Measurements from ENCODE around the gene DDR2. TPM values are rescaled to one million over a fixed set of nuclear protein-coding genes. Genes with fewer than 3 reads are reported as not detected.

The DDR2 gene
- polyA plus RNA-seq, 1 of the 3 experiments (the other 2 are of a cell fraction): 34.0 TPM

- Histone ChIP-seq H3K79me2 (ENCODE audit: insufficient read depth) (peaks cover 95% of the 10 kb centered on the region), H3K4me1 (ENCODE audit: control insufficient read depth in 1 of 2, insufficient read depth in 2 of 2, low read depth in 1 of 2, low read length in 1 of 2) (peaks cover 42 to 51% of the 10 kb centered on the region in 2 experiments)
Observed at GRCh38 chr1:162695687-162696086, 63.4 kb downstream of the DDR2 start.

DNA sequence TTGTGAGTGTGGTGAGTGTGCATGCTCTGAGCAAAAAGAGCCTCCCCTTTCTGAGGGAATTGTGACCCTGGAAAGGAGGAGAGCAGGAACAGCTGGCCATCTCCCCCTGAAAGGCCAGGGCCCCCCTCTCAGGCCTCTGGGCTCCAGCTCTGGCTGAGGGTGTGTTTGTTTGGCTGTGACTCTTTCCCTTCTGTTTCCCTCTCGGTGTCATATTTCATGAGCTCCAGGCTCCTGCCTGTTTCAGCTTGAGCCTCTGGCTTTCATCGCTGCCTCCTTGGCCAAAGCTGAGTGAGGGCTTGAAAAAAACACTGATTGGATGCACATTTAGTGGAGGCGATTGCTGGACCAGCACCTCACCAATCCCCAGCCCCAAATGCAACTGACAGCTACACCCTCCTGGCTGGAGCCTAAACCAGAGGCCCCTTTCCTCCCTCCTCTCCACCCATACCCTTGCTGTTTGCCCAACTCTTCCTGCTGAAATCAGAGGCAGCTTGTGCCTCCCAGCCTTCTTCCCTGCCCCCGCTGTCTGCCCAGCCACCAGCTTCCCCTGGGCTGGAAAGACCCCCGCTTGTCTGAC, 64.1 kb downstream of the DDR2 start:
- Histone ChIP-seq H3K27me3 (ENCODE audit: insufficient read depth) (no peaks in the 10 kb centered on the region), H3K79me2 (ENCODE audit: insufficient read depth) (peaks cover 99% of the 10 kb centered on the region), H3K9ac (no peak overlapping the region), H2AFZ (ENCODE audit: low read depth) (no peak overlapping the region), H3K9me2 (no peaks in the 10 kb centered on the region), H3K36me3 (replicated peaks in 1 of 2; ENCODE audit: control insufficient read depth in 1 of 2, insufficient read depth in 2 of 2, low read length in 1 of 2) (peaks cover 12 to 13% of the 10 kb centered on the region in 2 experiments), H4K20me1 (ENCODE audit: insufficient read depth) (peaks cover 45% of the 10 kb centered on the region), H3K9me3 (no peaks in the 10 kb centered on the region), H3K27ac (ENCODE audit: low read depth in 2 of 2, low read length in 1 of 2) (peak overlapping the region; percentile 63 to 89), H3K4me3 (ENCODE audit: low read depth in 2 of 2, low read length in 1 of 2) (no peak overlapping the region), H3F3A (replicated peaks; ENCODE audit: insufficient read depth) (peaks cover 15% of the 10 kb centered on the region), H3K4me1 (ENCODE audit: control insufficient read depth in 1 of 2, insufficient read depth in 2 of 2, low read depth in 1 of 2, low read length in 1 of 2) (peaks cover 36 to 47% of the 10 kb centered on the region in 2 experiments), H3K4me2 (peak overlapping the region; percentile 71)
- POLR2A ChIA-PET: no interaction called here
- CTCF ChIA-PET: interaction anchor here (0.9 to 1.4 kb wide), 5 partner anchors 20 to 103 kb away, joined by 3 to 5 read pairs (median 4); partner anchors contain the start of gene DDR2
- DNase-seq: peak; percentile 57
- WGBS (ENCODE audit: low lambda C conversion rate): 34% methylated on average over 5 of the region's 5 CpGs
- TF ChIP-seq, protein P1, sequence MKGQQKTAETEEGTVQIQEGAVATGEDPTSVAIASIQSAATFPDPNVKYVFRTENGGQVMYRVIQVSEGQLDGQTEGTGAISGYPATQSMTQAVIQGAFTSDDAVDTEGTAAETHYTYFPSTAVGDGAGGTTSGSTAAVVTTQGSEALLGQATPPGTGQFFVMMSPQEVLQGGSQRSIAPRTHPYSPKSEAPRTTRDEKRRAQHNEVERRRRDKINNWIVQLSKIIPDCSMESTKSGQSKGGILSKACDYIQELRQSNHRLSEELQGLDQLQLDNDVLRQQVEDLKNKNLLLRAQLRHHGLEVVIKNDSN (IDR thresholded peaks at IDR 0.05; ENCODE audit: borderline replicate concordance, low read depth): no peak
- TF ChIP-seq SIN3A (IDR thresholded peaks at IDR 0.05; ENCODE audit: borderline replicate concordance, low read depth, low read length) (peak; percentile 65; the same call in 1 of the 2 replicates), POLR2AphosphoS5 (IDR thresholded peaks at IDR 0.05; ENCODE audit: low read depth, low read length) (no peak; the same call in 1 of the 2 replicates), YY1 (IDR thresholded peaks at IDR 0.05; ENCODE audit: low read depth) (no peak), CHD2 (IDR thresholded peaks at IDR 0.05; ENCODE audit: low read length, partially characterized antibody) (peak; percentile 63), RCOR1 (IDR thresholded peaks at IDR 0.05; ENCODE audit: low read length) (peak; percentile 72), NFIC (IDR thresholded peaks at IDR 0.05; ENCODE audit: borderline replicate concordance) (peak; percentile 48; the same call in 1 of the 2 replicates), EZH2phosphoT487 (IDR thresholded peaks at IDR 0.05; ENCODE audit: borderline replicate concordance, low read depth) (no peak), SMC3 (IDR thresholded peaks at IDR 0.05; ENCODE audit: low read depth, low read length) (no peak), ZBTB33 (IDR thresholded peaks at IDR 0.05; ENCODE audit: borderline replicate concordance, low read depth) (no peak), CTCF (IDR thresholded peaks at IDR 0.05) (no peak), FOXM1 (IDR thresholded peaks at IDR 0.05; ENCODE audit: low read depth) (no peak)
- TF ChIP-seq, protein P2, sequence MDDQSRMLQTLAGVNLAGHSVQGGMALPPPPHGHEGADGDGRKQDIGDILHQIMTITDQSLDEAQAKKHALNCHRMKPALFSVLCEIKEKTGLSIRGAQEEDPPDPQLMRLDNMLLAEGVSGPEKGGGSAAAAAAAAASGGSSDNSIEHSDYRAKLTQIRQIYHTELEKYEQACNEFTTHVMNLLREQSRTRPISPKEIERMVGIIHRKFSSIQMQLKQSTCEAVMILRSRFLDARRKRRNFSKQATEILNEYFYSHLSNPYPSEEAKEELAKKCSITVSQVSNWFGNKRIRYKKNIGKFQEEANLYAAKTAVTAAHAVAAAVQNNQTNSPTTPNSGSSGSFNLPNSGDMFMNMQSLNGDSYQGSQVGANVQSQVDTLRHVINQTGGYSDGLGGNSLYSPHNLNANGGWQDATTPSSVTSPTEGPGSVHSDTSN (IDR thresholded peaks at IDR 0.05): peak; percentile 71

More at GRCh38 chr1:162695687-162696086, 63.4 kb downstream of the DDR2 start:
- POLR2A ChIA-PET: interaction anchor here (1.3 kb wide), 1 partner anchor 11 kb away, joined by 3 read pairs; no protein-coding TSS in a partner anchor
- no peak for TF ChIP-seq CTCF (IDR thresholded peaks at IDR 0.05)
- TF ChIP-seq TAF1 (IDR thresholded peaks at IDR 0.05; ENCODE audit: borderline replicate concordance, low read depth, low read length): no peak
- no peak for TF ChIP-seq ELF1 (IDR thresholded peaks at IDR 0.05)
- no peak for TF ChIP-seq FOXM1 (IDR thresholded peaks at IDR 0.05; ENCODE audit: low read depth)
- no peak for TF ChIP-seq MEF2A (IDR thresholded peaks at IDR 0.05; ENCODE audit: borderline replicate concordance, low read depth)
- Histone ChIP-seq H2AFZ (ENCODE audit: low read depth) (no peak overlapping the region), H3K4me2 (peak overlapping the region; percentile 71), H3K4me3 (ENCODE audit: low read depth in 2 of 2, low read length in 1 of 2) (no peak overlapping the region), H3K9me3 (no peaks in the 10 kb centered on the region), H3K36me3 (replicated peaks in 1 of 2; ENCODE audit: control insufficient read depth in 1 of 2, insufficient read depth in 2 of 2, low read length in 1 of 2) (peaks cover 8 to 12% of the 10 kb centered on the region in 2 experiments), H3F3A (replicated peaks; ENCODE audit: insufficient read depth) (peaks cover 22% of the 10 kb centered on the region), H3K27me3 (ENCODE audit: insufficient read depth) (no peaks in the 10 kb centered on the region), H4K20me1 (ENCODE audit: insufficient read depth) (peaks cover 52% of the 10 kb centered on the region), H3K27ac (ENCODE audit: low read depth in 2 of 2, low read length in 1 of 2) (peak overlapping the region; percentile 63 to 89), H3K9me2 (no peaks in the 10 kb centered on the region), H3K9ac (no peak overlapping the region)
- CTCF ChIA-PET: interaction anchor here (0.9 to 1.4 kb wide), 4 partner anchors 19 to 104 kb away, joined by 3 to 5 read pairs (median 4); partner anchors contain the start of gene DDR2
- 80% methylated on average over 1 of the region's 1 CpG for WGBS (ENCODE audit: low lambda C conversion rate)
- DNase-seq: no peak
